Gastrocnemius medialis (tissue), 4 donors: ENCODE measurements around the gene MFAP5. TPM values are rescaled to one million over a fixed set of nuclear protein-coding genes. Genes with fewer than 3 reads are reported as not detected.
A peak's percentile ranks its signal among the peaks of the same experiment; 100 is the strongest.

Experiments
- ATAC-seq, 2 donors: fragments of 150-250 bp; one replicate each; pipeline ENCODE4 v1.9.1; 2016
- DNase-seq, 2 donors: peaks; one replicate each; pipeline ENCODE4 v3.0.0-alpha.2; 2019
- H3K27ac ChIP-seq, 4 donors: fragments of 200-600 bp; sonication (generic); 1 replicate in 1 of 4; 2 replicates in 3 of 4; pipeline ENCODE4 v1.5.1; 2016 to 2018; ENCODE audit warnings: mild to moderate bottlenecking in 2 of 4, moderate library complexity in 1 of 4
- H3K27me3 ChIP-seq, 3 donors: fragments of 200-600 bp; sonication (generic) in 2 of 3; 1 replicate in 1 of 3; 2 replicates in 2 of 3; pipeline versions ENCODE4 v1.5.1 to v1.6.0; 2016 to 2019; ENCODE audit warnings: mild to moderate bottlenecking in 1 of 3, moderate library complexity in 1 of 3
- H3K36me3 ChIP-seq, 2 donors: fragments of 200-600 bp; sonication (generic) in 1 of 2; one replicate each; pipeline ENCODE4 v1.5.1; 2017 to 2018
- H3K4me1 ChIP-seq, 2 donors: fragments of 200-600 bp; sonication (generic) in 1 of 2; one replicate each; pipeline ENCODE4 v1.5.1; 2016 to 2017; ENCODE audit warnings: mild to moderate bottlenecking in 2 of 2
- H3K4me3 ChIP-seq, 4 donors: fragments of 200-600 bp; sonication (generic) in 3 of 4; 1 replicate in 1 of 4; 2 replicates in 3 of 4; pipeline ENCODE4 v1.5.1; 2016 to 2019; ENCODE audit warnings: mild to moderate bottlenecking in 2 of 4
- H3K9me3 ChIP-seq, 3 donors: fragments of 200-600 bp; sonication (generic) in 2 of 3; 1 replicate in 1 of 3; 2 replicates in 2 of 3; pipeline ENCODE4 v1.5.1; 2016 to 2019
- CTCF ChIP-seq, 5 experiments: fragments of 450-650 bp in 3 of 5; fragments of 200-600 bp in 2 of 5; sonication (generic) in 2 of 5; IDR thresholded peaks in 4 of 5; conservative IDR thresholded peaks in 1 of 5; 1 replicate in 4 of 5; 2 replicates in 1 of 5; pipeline ENCODE4 v1.5.1; 2016 to 2019; ENCODE audit warnings: antibody characterized with exemption in 5 of 5, mild to moderate bottlenecking in 3 of 5, moderate library complexity in 3 of 5
- POLR2A ChIP-seq, 2 donors: fragments of 450-650 bp; IDR thresholded peaks; one replicate each; pipeline ENCODE4 v1.6.1; 2017; ENCODE audit warnings: antibody characterized with exemption in 2 of 2, mild to moderate bottlenecking in 2 of 2, moderate library complexity in 2 of 2
- in situ Hi-C, 4 donors: fragments of 200-750 bp; cut with MboI; loops; one replicate each; pipeline versions ENCODE4 v1.15.0 to v1.8.0; 2017; ENCODE audit warnings: low sequenced_read_pairs in 4 of 4
- intact Hi-C: fragments of 100-400 bp; cut with DNase I; formaldehyde crosslinking; loops from one replicate; pipeline ENCODE4 v1.15.1; 2023; ENCODE audit warnings: low total_unique reads
- total RNA-seq, 4 donors: library from RNA; depleted of rRNA; stranded (reverse); fragments of >200 nt; gene quantifications; one replicate each; pipeline versions ENCODE4 v1.1.0 to v1.2.3, GENCODE V29; 2016

Gene MFAP5
- total RNA-seq, 4 donors from 2014 or later: 31.1 to 78.2 (median 52.0) TPM

GRCh38 chr12:8689681-8690080 lies 27.1 kb upstream of the MFAP5 start:
- H3K9me3 ChIP-seq: no peaks in the 10 kb centered on the region
- no peaks in the 10 kb centered on the region for H3K36me3 ChIP-seq
- H3K27me3 ChIP-seq: no peaks in the 10 kb centered on the region
- in situ Hi-C loops (loop anchor here (10.0 to 25.0 kb wide), 4 partner anchors 195 to 373 kb away; no protein-coding TSS in a partner anchor), intact Hi-C loops (no loop called here)
- DNase-seq (no peak), ATAC-seq (no peak)
- no peak overlapping the region for H3K27ac ChIP-seq
- no peak overlapping the region for H3K4me3 ChIP-seq
- peaks cover 6 to 16% of the 10 kb centered on the region in 2 donors for H3K4me1 ChIP-seq
- no peak for TF ChIP-seq POLR2A (IDR thresholded peaks at IDR 0.05)
- TF ChIP-seq CTCF (IDR thresholded peaks at IDR 0.05 in 4 of 5, conservative IDR thresholded peaks at IDR 0.05 in 1 of 5): no peak

DNA sequence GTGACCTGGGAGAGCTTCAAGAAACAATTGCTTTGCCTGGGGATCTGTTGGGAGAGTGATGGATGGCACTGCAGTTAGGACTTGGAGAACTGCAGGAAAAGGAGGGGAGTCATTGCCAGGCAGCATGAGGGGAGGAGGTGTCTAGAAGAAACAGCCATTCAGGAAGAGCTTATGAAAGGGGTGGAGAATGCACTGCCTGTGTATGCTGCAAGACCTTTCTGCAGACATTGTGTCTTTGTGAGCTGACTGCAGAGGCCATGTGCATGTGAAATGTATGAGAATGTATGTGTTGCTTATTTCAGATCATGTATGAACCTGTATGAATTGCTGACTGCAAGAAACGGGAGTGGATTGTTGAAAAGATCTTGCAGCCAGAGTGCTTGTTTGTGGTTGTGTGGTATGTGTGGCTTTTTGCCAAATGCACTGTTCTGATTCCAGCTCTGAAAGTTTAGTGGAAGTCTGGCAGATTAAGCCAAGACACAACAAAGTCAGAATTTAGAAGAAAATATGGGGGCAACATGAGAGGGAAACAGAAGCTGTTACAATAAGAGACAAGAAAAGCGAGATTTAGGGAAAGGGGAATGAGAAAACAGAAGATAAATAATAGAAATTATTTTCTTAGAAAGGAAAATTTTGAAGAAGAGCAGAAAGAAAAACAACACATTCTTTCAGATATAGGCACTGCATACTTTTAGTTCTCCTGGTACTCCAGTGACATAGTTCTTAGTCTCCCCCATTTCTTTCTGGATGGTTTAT lies 25.4 kb upstream of the MFAP5 start:
- intact Hi-C loops: no loop called here
- TF ChIP-seq POLR2A (IDR thresholded peaks at IDR 0.05): no peak
- no peak for TF ChIP-seq CTCF (IDR thresholded peaks at IDR 0.05 in 4 of 5, conservative IDR thresholded peaks at IDR 0.05 in 1 of 5)
- Histone ChIP-seq H3K9me3 (no peaks in the 10 kb centered on the region), H3K4me3 (no peak overlapping the region), H3K27ac (peak overlapping the region in 1 of 4 donors; percentile 16), H3K36me3 (no peaks in the 10 kb centered on the region), H3K4me1 (peaks cover 6 to 15% of the 10 kb centered on the region in 2 donors), H3K27me3 (no peaks in the 10 kb centered on the region)
- ATAC-seq: peak; percentile 75 to 77
- in situ Hi-C loops: loop anchor here (10.0 to 25.0 kb wide), 4 partner anchors 197 to 374 kb away; no protein-coding TSS in a partner anchor
- DNase-seq: peak in 1 of 2 donors; percentile 41

- ATAC-seq: no peak
- TF ChIP-seq CTCF (IDR thresholded peaks at IDR 0.05 in 4 of 5, conservative IDR thresholded peaks at IDR 0.05 in 1 of 5): no peak
- no peak for TF ChIP-seq POLR2A (IDR thresholded peaks at IDR 0.05)
- intact Hi-C loops: no loop called here
These were observed 22.4 kb upstream of the MFAP5 start for GRCh38 chr12:8685051-8685450.

DNA sequence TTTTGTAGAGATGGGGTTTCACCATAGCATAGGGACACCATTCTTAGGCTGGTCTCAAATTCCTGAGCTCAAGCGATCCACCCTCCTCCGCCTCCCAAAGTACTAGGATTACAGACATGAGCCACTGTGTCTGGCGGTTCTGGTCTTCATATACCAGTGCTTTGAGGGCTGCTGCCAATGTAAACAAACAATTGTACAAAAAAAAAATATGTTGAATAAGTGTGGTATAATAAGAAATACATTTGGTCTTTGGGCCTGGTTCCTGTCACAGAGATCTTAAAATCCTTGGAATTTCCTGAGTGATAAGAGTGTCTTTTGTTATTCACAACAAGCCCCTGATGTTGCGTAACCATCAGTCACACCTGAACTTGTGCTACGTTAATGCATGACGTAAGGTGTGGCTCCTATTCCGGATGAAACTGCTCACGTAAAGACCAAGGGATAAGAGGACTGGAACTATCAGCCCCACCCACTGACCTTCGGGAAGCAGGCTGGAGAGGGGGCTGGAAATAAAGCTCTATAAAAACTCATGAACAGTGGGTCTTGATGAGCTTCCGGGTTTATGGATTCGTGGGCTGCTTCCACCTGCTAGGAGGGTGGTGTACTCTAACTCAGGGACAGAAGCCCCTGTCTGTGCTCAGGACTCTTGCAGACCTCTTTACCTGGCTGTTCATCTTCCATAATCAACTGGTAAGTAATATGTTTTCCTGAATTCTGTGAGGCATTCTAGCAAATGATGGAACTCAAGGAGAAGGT lies 18.7 kb upstream of the MFAP5 start:
- in situ Hi-C loops: loop anchor here (5.0 to 25.0 kb wide), 5 partner anchors 203 to 381 kb away; no protein-coding TSS in a partner anchor
- TF ChIP-seq CTCF (IDR thresholded peaks at IDR 0.05 in 4 of 5, conservative IDR thresholded peaks at IDR 0.05 in 1 of 5): no peak
- no peak for TF ChIP-seq POLR2A (IDR thresholded peaks at IDR 0.05)
- DNase-seq: no peak
- Histone ChIP-seq H3K27me3 (no peaks in the 10 kb centered on the region), H3K36me3 (no peaks in the 10 kb centered on the region), H3K4me3 (peak overlapping the region in 1 of 4 donors; percentile 30), H3K4me1 (no peaks in the 10 kb centered on the region), H3K9me3 (no peaks in the 10 kb centered on the region), H3K27ac (peak overlapping the region; percentile 36 to 64 (median 54))
- ATAC-seq: peak; percentile 51 to 75
- intact Hi-C loops: loop anchor here (5.0 kb wide), 1 partner anchor 356 kb away; no protein-coding TSS in a partner anchor

More at GRCh38 chr12:8685051-8685450, 22.4 kb upstream of the MFAP5 start:
- Histone ChIP-seq H3K36me3 (no peaks in the 10 kb centered on the region), H3K27me3 (no peaks in the 10 kb centered on the region), H3K4me3 (no peak overlapping the region), H3K27ac (no peak overlapping the region), H3K4me1 (peaks cover 0 to 9% of the 10 kb centered on the region in 2 donors), H3K9me3 (no peaks in the 10 kb centered on the region)
- no peak for DNase-seq
- in situ Hi-C loops: loop anchor here (10.0 to 25.0 kb wide), 4 partner anchors 200 to 377 kb away; no protein-coding TSS in a partner anchor
